ENCODE data around the gene LIX1L. TPM values are rescaled to one million over a fixed set of nuclear protein-coding genes. Genes with fewer than 3 reads are reported as not detected.

LIX1L gene
- total and polyA plus RNA-seq, 2 donors (not counting 1 experiment from before 2014, with no cell fraction given) = 14.2 to 63.3 TPM

DNA sequence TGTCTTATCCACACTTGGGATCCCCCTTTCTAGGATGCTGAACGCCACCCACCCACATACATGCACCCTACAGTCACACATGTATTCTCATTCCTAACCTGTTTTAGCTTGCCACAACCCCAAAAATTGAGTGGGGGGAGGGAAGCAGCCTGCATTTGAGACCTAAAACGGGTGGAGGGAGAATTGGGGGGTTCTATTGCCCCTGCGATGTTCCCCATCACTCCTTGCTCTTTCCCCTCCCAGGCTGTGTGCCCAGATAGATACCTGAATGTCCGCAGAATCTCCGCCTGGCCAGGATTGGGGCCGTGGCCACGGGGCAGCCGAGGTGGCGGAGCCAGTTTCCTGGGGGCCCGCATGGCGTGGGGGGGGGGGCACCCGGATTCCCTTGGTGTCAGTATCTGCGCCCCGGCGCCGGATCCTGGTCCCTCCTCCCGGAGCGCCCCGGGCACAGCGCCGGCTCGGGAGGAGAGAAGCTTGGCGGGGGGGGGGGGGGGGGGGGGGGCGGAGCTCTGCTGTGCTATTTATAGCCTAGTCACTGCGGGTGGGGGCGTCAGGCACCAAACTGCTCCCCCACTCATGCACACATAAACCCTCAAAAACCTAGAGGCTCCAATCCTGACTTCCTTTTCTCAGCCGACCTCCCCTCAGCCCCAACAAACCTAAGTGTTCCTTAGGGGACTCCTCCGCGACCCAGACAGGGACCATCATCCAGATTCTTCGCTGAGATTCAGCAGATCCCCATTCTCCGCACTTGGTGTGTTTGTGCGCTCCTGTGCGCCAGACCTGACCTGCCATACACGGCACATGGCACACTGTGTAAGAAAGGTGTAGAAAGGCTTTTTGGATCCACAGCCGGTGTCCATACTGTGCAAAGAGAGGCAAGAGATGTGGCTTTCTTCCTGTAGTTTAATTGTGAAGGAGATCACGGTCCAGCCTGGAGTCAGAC is 4.6 kb upstream of the LIX1L start:
- Histone ChIP-seq H3K9me3 (ENCODE audit: control insufficient read depth, insufficient read depth, low read depth, low read length) (no peaks in the 10 kb centered on the region), H3K4me1 (ENCODE audit: control insufficient read depth, extremely low read depth, insufficient read depth, low read length) (peaks cover 31% of the 10 kb centered on the region), H3K4me3 (replicated peaks in 1 of 4; ENCODE audit: control extremely low read depth in 1 of 4, insufficient read depth in 1 of 4, low read depth in 3 of 4, low read length in 4 of 4) (peak overlapping the region; percentile 58 to 68 (median 64)), H3K9ac (ENCODE audit: insufficient read depth, low read length) (peak overlapping the region; percentile 36), H2AFZ (ENCODE audit: low read length) (peak overlapping the region; percentile 89), H3K27me3 (ENCODE audit: control insufficient read depth, insufficient read depth, low read length) (no peaks in the 10 kb centered on the region), H3K27ac (ENCODE audit: insufficient read depth, low read length) (peak overlapping the region; percentile 87), H3K79me2 (ENCODE audit: control insufficient read depth, insufficient read depth, low read length) (peaks cover 2% of the 10 kb centered on the region), H3K4me2 (ENCODE audit: extremely low read depth, insufficient read depth, low read length) (peak overlapping the region; percentile 87), H4K20me1 (ENCODE audit: control insufficient read depth, extremely low read depth, insufficient read depth, low read length) (no peaks in the 10 kb centered on the region), H3K36me3 (ENCODE audit: control insufficient read depth, insufficient read depth, low read length) (peaks cover 1% of the 10 kb centered on the region)
- no peak for DNase-seq (ENCODE audit: low read depth in 2 of 2)
- TF ChIP-seq, protein P1, sequence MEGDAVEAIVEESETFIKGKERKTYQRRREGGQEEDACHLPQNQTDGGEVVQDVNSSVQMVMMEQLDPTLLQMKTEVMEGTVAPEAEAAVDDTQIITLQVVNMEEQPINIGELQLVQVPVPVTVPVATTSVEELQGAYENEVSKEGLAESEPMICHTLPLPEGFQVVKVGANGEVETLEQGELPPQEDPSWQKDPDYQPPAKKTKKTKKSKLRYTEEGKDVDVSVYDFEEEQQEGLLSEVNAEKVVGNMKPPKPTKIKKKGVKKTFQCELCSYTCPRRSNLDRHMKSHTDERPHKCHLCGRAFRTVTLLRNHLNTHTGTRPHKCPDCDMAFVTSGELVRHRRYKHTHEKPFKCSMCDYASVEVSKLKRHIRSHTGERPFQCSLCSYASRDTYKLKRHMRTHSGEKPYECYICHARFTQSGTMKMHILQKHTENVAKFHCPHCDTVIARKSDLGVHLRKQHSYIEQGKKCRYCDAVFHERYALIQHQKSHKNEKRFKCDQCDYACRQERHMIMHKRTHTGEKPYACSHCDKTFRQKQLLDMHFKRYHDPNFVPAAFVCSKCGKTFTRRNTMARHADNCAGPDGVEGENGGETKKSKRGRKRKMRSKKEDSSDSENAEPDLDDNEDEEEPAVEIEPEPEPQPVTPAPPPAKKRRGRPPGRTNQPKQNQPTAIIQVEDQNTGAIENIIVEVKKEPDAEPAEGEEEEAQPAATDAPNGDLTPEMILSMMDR (conservative IDR thresholded peaks at IDR 0.05 in 1 of 2, IDR thresholded peaks at IDR 0.05 in 1 of 2; ENCODE audit: low read depth in 1 of 2, low read length in 2 of 2) = no peak
- TF ChIP-seq EZH2 (IDR thresholded peaks at IDR 0.05; ENCODE audit: low read length, missing control alignments) = no peak

GRCh38 chr1:145961425-145962156 is 3.8 kb upstream of the LIX1L start:
- Histone ChIP-seq H3K4me3 (replicated peaks in 1 of 4; ENCODE audit: control extremely low read depth in 1 of 4, insufficient read depth in 1 of 4, low read depth in 3 of 4, low read length in 4 of 4) (peak overlapping the region; percentile 58 to 68 (median 64)), H3K9ac (ENCODE audit: insufficient read depth, low read length) (peak overlapping the region; percentile 41), H3K27me3 (ENCODE audit: control insufficient read depth, insufficient read depth, low read length) (no peaks in the 10 kb centered on the region), H3K4me2 (ENCODE audit: extremely low read depth, insufficient read depth, low read length) (peak overlapping the region; percentile 87), H3K79me2 (ENCODE audit: control insufficient read depth, insufficient read depth, low read length) (peaks cover 9% of the 10 kb centered on the region), H2AFZ (ENCODE audit: low read length) (peak overlapping the region; percentile 59), H3K9me3 (ENCODE audit: control insufficient read depth, insufficient read depth, low read depth, low read length) (no peaks in the 10 kb centered on the region), H3K4me1 (ENCODE audit: control insufficient read depth, extremely low read depth, insufficient read depth, low read length) (peaks cover 31% of the 10 kb centered on the region), H4K20me1 (ENCODE audit: control insufficient read depth, extremely low read depth, insufficient read depth, low read length) (no peaks in the 10 kb centered on the region), H3K36me3 (ENCODE audit: control insufficient read depth, insufficient read depth, low read length) (peaks cover 1% of the 10 kb centered on the region), H3K27ac (ENCODE audit: insufficient read depth, low read length) (peak overlapping the region; percentile 54)
- DNase-seq (ENCODE audit: low read depth in 2 of 2) = no peak
- TF ChIP-seq, protein P1 (conservative IDR thresholded peaks at IDR 0.05 in 1 of 2, IDR thresholded peaks at IDR 0.05 in 1 of 2; ENCODE audit: low read depth in 1 of 2, low read length in 2 of 2) = no peak
- TF ChIP-seq EZH2 (IDR thresholded peaks at IDR 0.05; ENCODE audit: low read length, missing control alignments) = no peak

GRCh38 chr1:145961109-145961424 is 3.2 kb upstream of the LIX1L start:
- H3K4me1 ChIP-seq (ENCODE audit: control insufficient read depth, extremely low read depth, insufficient read depth, low read length) = peaks cover 31% of the 10 kb centered on the region
- H3K4me2 ChIP-seq (ENCODE audit: extremely low read depth, insufficient read depth, low read length) = peak overlapping the region; percentile 87
- TF ChIP-seq EZH2 (IDR thresholded peaks at IDR 0.05; ENCODE audit: low read length, missing control alignments) = no peak
- TF ChIP-seq, protein P1 (conservative IDR thresholded peaks at IDR 0.05 in 1 of 2, IDR thresholded peaks at IDR 0.05 in 1 of 2; ENCODE audit: low read depth in 1 of 2, low read length in 2 of 2) = no peak
- peak overlapping the region; percentile 40 for H3K27ac ChIP-seq (ENCODE audit: insufficient read depth, low read length)
- peak overlapping the region; percentile 59 for H2AFZ ChIP-seq (ENCODE audit: low read length)
- H3K79me2 ChIP-seq (ENCODE audit: control insufficient read depth, insufficient read depth, low read length) = peaks cover 13% of the 10 kb centered on the region
- no peaks in the 10 kb centered on the region for H3K9me3 ChIP-seq (ENCODE audit: control insufficient read depth, insufficient read depth, low read depth, low read length)
- H3K9ac ChIP-seq (ENCODE audit: insufficient read depth, low read length) = peak overlapping the region; percentile 41
- no peaks in the 10 kb centered on the region for H3K27me3 ChIP-seq (ENCODE audit: control insufficient read depth, insufficient read depth, low read length)
- no peaks in the 10 kb centered on the region for H4K20me1 ChIP-seq (ENCODE audit: control insufficient read depth, extremely low read depth, insufficient read depth, low read length)
- peaks cover 1% of the 10 kb centered on the region for H3K36me3 ChIP-seq (ENCODE audit: control insufficient read depth, insufficient read depth, low read length)
- DNase-seq (ENCODE audit: low read depth in 2 of 2) = no peak
- H3K4me3 ChIP-seq (replicated peaks in 1 of 4; ENCODE audit: control extremely low read depth in 1 of 4, insufficient read depth in 1 of 4, low read depth in 3 of 4, low read length in 4 of 4) = peak overlapping the region; percentile 58 to 68 (median 64)
